IMR-90 (cell line): ENCODE measurements around the gene DNAH8. TPM values are rescaled to one million over a fixed set of nuclear protein-coding genes. Genes with fewer than 3 reads are reported as not detected.
A peak's percentile ranks its signal among the peaks of the same experiment; 100 is the strongest.

ENCODE experiments used
- ATAC-seq: fragments of 200-7000 bp; cut with Tn5 transposase; 2 replicates; pipeline ENCODE4 v1.9.1; 2020; ENCODE audit warnings: low read depth, mild to moderate bottlenecking, moderate library complexity
- BruUV-seq: library from RNA; stranded (reverse); fragments of 400-500 nt; replicated peaks from 2 replicates; lab custom pipeline; 2021; lab: Mats Ljungman, UMichigan
- CTCF ChIA-PET: fragments of 300-600 bp; formaldehyde crosslinking; extraction: SDS; loops from one replicate; lab custom pipeline; 2021; ENCODE audit warnings: antibody characterized with exemption; lab: Yijun Ruan, JAX
- POLR2A ChIA-PET: fragments of 300-600 bp; sonication (Branson Sonifier 250); formaldehyde crosslinking; loops from one replicate; lab custom pipeline; 2022; ENCODE audit warnings: antibody characterized with exemption; ENCODE audit not compliant: unreplicated experiment; lab: Charles Lee
- DNase-seq: peaks from one replicate; pipeline ENCODE4 v3.0.0; 2013
- H2AFZ ChIP-seq: replicated peaks from 2 replicates; pipeline ENCODE3; 2013; ENCODE audit warnings: low read length, mild to moderate bottlenecking; ENCODE audit not compliant: poor library complexity
- H2AK5ac ChIP-seq: 2 replicates; pipeline ENCODE4 v1.6.1; 2013; ENCODE audit warnings: low read depth, low read length, inconsistent platforms
- H2AK9ac ChIP-seq: replicated peaks from 2 replicates; pipeline ENCODE3; 2013; ENCODE audit warnings: mild to moderate bottlenecking, low read depth, low read length, moderate library complexity; ENCODE audit not compliant: poor library complexity
- H2BK120ac ChIP-seq: 2 replicates; pipeline ENCODE4 v1.6.1; 2013; ENCODE audit warnings: low read depth, low read length, inconsistent platforms
- H2BK15ac ChIP-seq: 3 replicates; pipeline ENCODE4 v1.6.1; 2013; ENCODE audit warnings: low read depth, low read length, inconsistent platforms
- H2BK20ac ChIP-seq: 2 replicates; pipeline ENCODE4 v1.6.1; 2013; ENCODE audit warnings: low read depth, mild to moderate bottlenecking, inconsistent platforms, low read length, moderate library complexity
- H2BK5ac ChIP-seq: 2 replicates; pipeline ENCODE4 v1.6.1; 2013; ENCODE audit warnings: mild to moderate bottlenecking, low read depth, low read length, inconsistent platforms; ENCODE audit not compliant: poor library complexity, severe bottlenecking
- H3K14ac ChIP-seq: replicated peaks from 2 replicates; pipeline ENCODE4 v1.6.1; 2013; ENCODE audit warnings: low read depth, low read length, inconsistent platforms
- H3K18ac ChIP-seq: 2 replicates; pipeline ENCODE4 v1.6.1; 2013; ENCODE audit warnings: low read depth, low read length, control low read depth
- H3K23ac ChIP-seq: 2 replicates; pipeline ENCODE4 v1.6.1; 2013; ENCODE audit warnings: low read depth, low read length, inconsistent platforms
- H3K27ac ChIP-seq: 2 replicates; pipeline ENCODE4 v1.5.1; 2013; ENCODE audit warnings: mild to moderate bottlenecking, control low read depth, low read length; ENCODE audit not compliant: insufficient read depth
- H3K27me3 ChIP-seq: 2 replicates; pipeline ENCODE4 v1.6.1; 2013; ENCODE audit warnings: low read length; ENCODE audit not compliant: control insufficient read depth, insufficient read depth
- H3K36me3 ChIP-seq: 2 replicates; pipeline ENCODE4 v1.6.1; 2013; ENCODE audit warnings: low read length, mixed read lengths; ENCODE audit not compliant: control insufficient read depth, insufficient read depth
- H3K4ac ChIP-seq: 2 replicates; pipeline ENCODE4 v1.6.1; 2013; ENCODE audit warnings: low read depth, low read length, inconsistent platforms
- H3K4me1 ChIP-seq: 2 replicates; pipeline ENCODE4 v1.6.1; 2013; ENCODE audit warnings: low read length, mixed read lengths; ENCODE audit not compliant: control insufficient read depth, insufficient read depth
- H3K4me2 ChIP-seq: 2 replicates; pipeline ENCODE4 v1.6.1; 2013; ENCODE audit warnings: low read depth, mild to moderate bottlenecking, control low read depth, low read length, moderate library complexity
- H3K4me3 ChIP-seq: 2 replicates; pipeline ENCODE4 v1.5.1; 2013; ENCODE audit warnings: low read depth, mild to moderate bottlenecking, control low read depth, low read length, moderate library complexity; ENCODE audit not compliant: insufficient read depth
- H3K56ac ChIP-seq: 2 replicates; pipeline ENCODE4 v1.6.1; 2013; ENCODE audit warnings: low read length, inconsistent platforms; ENCODE audit not compliant: insufficient read depth; ENCODE audit errors: extremely low read depth
- H3K79me1 ChIP-seq, 2 experiments: 2 replicates each; pipeline ENCODE4 v1.6.1; 2013; ENCODE audit warnings: low read length in 2 of 2, inconsistent platforms in 1 of 2, low read depth in 1 of 2
- H3K9ac ChIP-seq: 2 replicates; pipeline ENCODE4 v1.6.1; 2013; ENCODE audit warnings: low read depth, low read length, control low read depth
- H3K9me1 ChIP-seq: 2 replicates; pipeline ENCODE4 v1.6.1; 2013; ENCODE audit warnings: low read length, inconsistent platforms; ENCODE audit not compliant: insufficient read depth
- H3K9me3 ChIP-seq: 2 replicates; pipeline ENCODE4 v1.6.1; 2013; ENCODE audit warnings: low read length; ENCODE audit not compliant: control insufficient read depth, insufficient read depth
- H4K20me1 ChIP-seq: 2 replicates; pipeline ENCODE4 v1.6.1; 2013; ENCODE audit warnings: low read length, inconsistent platforms; ENCODE audit not compliant: insufficient read depth
- H4K5ac ChIP-seq: 2 replicates; pipeline ENCODE4 v1.6.1; 2013; ENCODE audit warnings: mild to moderate bottlenecking, low read depth, low read length, control low read depth
- H4K8ac ChIP-seq, 2 experiments: 2 replicates each; pipeline ENCODE4 v1.6.1; 2013; ENCODE audit warnings: low read depth in 2 of 2, low read length in 2 of 2, control low read depth in 1 of 2, inconsistent platforms in 1 of 2
- H4K91ac ChIP-seq: 2 replicates; pipeline ENCODE4 v1.6.1; 2013; ENCODE audit warnings: low read depth, low read length, inconsistent platforms; ENCODE audit not compliant: insufficient read depth
- MAZ ChIP-seq: IDR thresholded peaks from 2 replicates; pipeline ENCODE4 v1.6.1; 2012; ENCODE audit warnings: low read depth, mild to moderate bottlenecking, low read length, improper control_type of control experiment, moderate library complexity, borderline replicate concordance
- RAD21 ChIP-seq: IDR thresholded peaks from 2 replicates; pipeline ENCODE4 v1.6.1; 2012; ENCODE audit warnings: low read length, improper control_type of control experiment
- SMC3 ChIP-seq: fragments of 150-350 bp; IDR thresholded peaks from 2 replicates; pipeline ENCODE4 v1.6.1; 2016; ENCODE audit warnings: low read depth, mild to moderate bottlenecking, antibody characterized with exemption, low read length, moderate library complexity
- WGBS, 2 experiments: methylation state at CpG; one replicate each; pipeline versions ENCODE4 v1.1.5 to v1.1.7; 2013; ENCODE audit warnings: missing lambda C conversion rate in 2 of 2; ENCODE audit not compliant: insufficient read length in 1 of 2; ENCODE audit errors: extremely low coverage in 2 of 2; 5-methylcytosine and 5-hydroxymethylcytosine counted together
- dilution Hi-C: fragments of 300-500 bp; cut with HindIII; formaldehyde crosslinking; loops from one replicate; pipeline ENCODE4 v1.14.3; 2018; ENCODE audit warnings: low sequenced_read_pairs; ENCODE audit not compliant: unreplicated experiment
- in situ Hi-C: fragments of 300-500 bp; cut with MboI; formaldehyde crosslinking; loops from 3 replicates; pipeline ENCODE4 v1.14.3; 2019; ENCODE audit warnings: low sequenced_read_pairs, inconsistent platforms, mixed read lengths
- intact Hi-C: fragments of 100-400 bp; cut with micrococcal nuclease; formaldehyde crosslinking; loops from 2 replicates; pipeline ENCODE4 v1.10.0; 2022
- polyA plus RNA-seq, 3 experiments: library from polyadenylated mRNA; depleted of rRNA; stranded (reverse); fragments of >200 nt; gene quantifications; 2 replicates each; pipeline ENCODE4 v1.2.3, GENCODE V29; 2012; ENCODE audit warnings: low replicate concordance in 1 of 3
- total RNA-seq: library from RNA; depleted of rRNA; stranded (reverse); fragments of >200 nt; gene quantifications from 2 replicates; pipeline ENCODE4 v1.2.3, GENCODE V29; 2012
- TF ChIP-seq, protein P1 (sequence below): conservative IDR thresholded peaks from 2 replicates; pipeline ENCODE4 v1.5.1; 2012; ENCODE audit warnings: mild to moderate bottlenecking, low read depth, low read length, improper control_type of control experiment

Gene DNAH8
- total and polyA plus RNA-seq, 2 of the 4 experiments (the other 2 are of a cell fraction), result not detected

GRCh38 chr6:38933426-38933825 is 218.3 kb downstream of the DNAH8 start:
- Histone ChIP-seq H3K56ac (no peak overlapping the region), H2BK5ac (no peak overlapping the region), H3K9me1 (no peaks in the 10 kb centered on the region; the same call in 1 of the 2 replicates), H2AK5ac (no peak overlapping the region), H2BK20ac (no peak overlapping the region), H4K20me1 (no peaks in the 10 kb centered on the region), H3K27ac (no peak overlapping the region), H3K79me1 (no peaks in the 10 kb centered on the region), H3K9me3 (no peaks in the 10 kb centered on the region), H3K14ac (no peak overlapping the region), H4K8ac (no peak overlapping the region), H4K5ac (no peak overlapping the region), H3K4ac (no peak overlapping the region), H2AFZ (no peak overlapping the region), H3K4me1 (no peaks in the 10 kb centered on the region), H4K91ac (no peak overlapping the region), H3K4me2 (no peak overlapping the region), H3K4me3 (no peak overlapping the region), H3K23ac (no peak overlapping the region), H2BK15ac (no peak overlapping the region), H3K36me3 (no peaks in the 10 kb centered on the region), H2BK120ac (no peak overlapping the region), H3K18ac (no peak overlapping the region), H3K27me3 (no peaks in the 10 kb centered on the region), H3K9ac (no peak overlapping the region), H2AK9ac (no peak overlapping the region)
- DNase-seq (peak; percentile 4), ATAC-seq (peak; percentile 59)
- WGBS, 2 experiments, result no CpG with 5 or more reads among the region's 3 CpGs
- ChIA-PET POLR2A (no interaction called here), CTCF (no interaction called here)
- dilution Hi-C loops (no loop called here), in situ Hi-C loops (no loop called here), intact Hi-C loops (no loop called here)
- 0 out of 2 replicates have a peak, but pooled peaks have one; percentile 11 for TF ChIP-seq RAD21
- TF ChIP-seq MAZ, result no peak
- TF ChIP-seq SMC3, result no peak
- TF ChIP-seq, protein P1, sequence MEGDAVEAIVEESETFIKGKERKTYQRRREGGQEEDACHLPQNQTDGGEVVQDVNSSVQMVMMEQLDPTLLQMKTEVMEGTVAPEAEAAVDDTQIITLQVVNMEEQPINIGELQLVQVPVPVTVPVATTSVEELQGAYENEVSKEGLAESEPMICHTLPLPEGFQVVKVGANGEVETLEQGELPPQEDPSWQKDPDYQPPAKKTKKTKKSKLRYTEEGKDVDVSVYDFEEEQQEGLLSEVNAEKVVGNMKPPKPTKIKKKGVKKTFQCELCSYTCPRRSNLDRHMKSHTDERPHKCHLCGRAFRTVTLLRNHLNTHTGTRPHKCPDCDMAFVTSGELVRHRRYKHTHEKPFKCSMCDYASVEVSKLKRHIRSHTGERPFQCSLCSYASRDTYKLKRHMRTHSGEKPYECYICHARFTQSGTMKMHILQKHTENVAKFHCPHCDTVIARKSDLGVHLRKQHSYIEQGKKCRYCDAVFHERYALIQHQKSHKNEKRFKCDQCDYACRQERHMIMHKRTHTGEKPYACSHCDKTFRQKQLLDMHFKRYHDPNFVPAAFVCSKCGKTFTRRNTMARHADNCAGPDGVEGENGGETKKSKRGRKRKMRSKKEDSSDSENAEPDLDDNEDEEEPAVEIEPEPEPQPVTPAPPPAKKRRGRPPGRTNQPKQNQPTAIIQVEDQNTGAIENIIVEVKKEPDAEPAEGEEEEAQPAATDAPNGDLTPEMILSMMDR, result 0 out of 2 replicates have a peak, but pooled peaks have one; percentile 15
- BruUV-seq, result no TSS peak
